GM23338 (cell line): ENCODE data around the gene N4BP2. TPM values are rescaled to one million over a fixed set of nuclear protein-coding genes. Genes with fewer than 3 reads are reported as not detected.

Experiments
- ATAC-seq: fragments of 200-7000 bp; cut with Tn5 transposase; 3 replicates; pipeline ENCODE4 v1.9.1; 2020
- DNase-seq: peaks from one replicate; pipeline ENCODE4 v3.0.0-alpha.2; 2015; ENCODE audit warnings: low spot score
- H2AFZ ChIP-seq: fragments of 200-600 bp; sonication (generic); 2 replicates; pipeline ENCODE4 v1.8.0; 2016; ENCODE audit warnings: antibody characterized with exemption, mild to moderate bottlenecking, moderate library complexity
- H3F3A ChIP-seq: fragments of 200-600 bp; sonication (generic); replicated peaks from 2 replicates; pipeline ENCODE4 v1.8.0; 2017; ENCODE audit warnings: antibody characterized with exemption, mixed run types, low read depth
- H3K27ac ChIP-seq: fragments of 200-600 bp; sonication (generic); 2 replicates; pipeline ENCODE4 v1.6.1; 2016; ENCODE audit warnings: low read depth
- H3K27me3 ChIP-seq: fragments of 200-600 bp; sonication (generic); 2 replicates; pipeline ENCODE4 v1.8.0; 2016; ENCODE audit warnings: mild to moderate bottlenecking, mixed run types, moderate library complexity; ENCODE audit not compliant: insufficient read depth
- H3K36me3 ChIP-seq: fragments of 200-600 bp; sonication (generic); 2 replicates; pipeline ENCODE4 v1.8.0; 2016; ENCODE audit warnings: mild to moderate bottlenecking; ENCODE audit not compliant: insufficient read depth
- H3K4me1 ChIP-seq: fragments of 200-600 bp; sonication (generic); 2 replicates; pipeline ENCODE4 v1.8.0; 2016; ENCODE audit warnings: mild to moderate bottlenecking, moderate library complexity; ENCODE audit not compliant: insufficient read depth
- H3K4me2 ChIP-seq: fragments of 200-600 bp; sonication (generic); 2 replicates; pipeline ENCODE4 v1.7.1; 2017; ENCODE audit warnings: mixed run types
- H3K4me3 ChIP-seq: fragments of 200-600 bp; sonication (generic); 2 replicates; pipeline ENCODE4 v1.6.1; 2016; ENCODE audit warnings: mixed run types
- H3K79me2 ChIP-seq: fragments of 200-600 bp; sonication (generic); replicated peaks from 2 replicates; pipeline ENCODE4 v1.8.0; 2017; ENCODE audit warnings: mild to moderate bottlenecking; ENCODE audit not compliant: insufficient read depth
- H3K9me2 ChIP-seq: fragments of 200-600 bp; sonication (generic); 2 replicates; pipeline ENCODE4 v1.8.0; 2017; ENCODE audit not compliant: insufficient read depth
- H4K20me1 ChIP-seq: fragments of 200-600 bp; sonication (generic); replicated peaks from 2 replicates; pipeline ENCODE4 v1.8.0; 2017; ENCODE audit warnings: mild to moderate bottlenecking; ENCODE audit not compliant: insufficient read depth
- H3K27ac Mint-ChIP-seq: 2 replicates; pipeline ENCODE4 v1.8.0; 2020; ENCODE audit warnings: inconsistent platforms, mild to moderate bottlenecking, moderate library complexity, mixed read lengths
- H3K27me3 Mint-ChIP-seq: 3 replicates; pipeline ENCODE4 v1.8.0; 2022; ENCODE audit warnings: low read depth, mild to moderate bottlenecking, moderate library complexity, mixed read lengths, inconsistent platforms; ENCODE audit not compliant: insufficient read depth, poor library complexity
- H3K36me3 Mint-ChIP-seq: 3 replicates; pipeline ENCODE4 v1.8.0; 2021; ENCODE audit warnings: low read depth, mild to moderate bottlenecking, inconsistent platforms, moderate library complexity, mixed read lengths
- H3K4me1 Mint-ChIP-seq: 3 replicates; pipeline ENCODE4 v1.8.0; 2020; ENCODE audit warnings: mild to moderate bottlenecking, inconsistent platforms, mixed read lengths
- H3K4me3 Mint-ChIP-seq: 3 replicates; pipeline ENCODE4 v1.8.0; 2021; ENCODE audit warnings: moderate library complexity, mild to moderate bottlenecking, inconsistent platforms, mixed read lengths
- H3K9me3 Mint-ChIP-seq: 3 replicates; pipeline ENCODE4 v1.8.0; 2020; ENCODE audit warnings: moderate library complexity, mild to moderate bottlenecking, inconsistent platforms, mixed read lengths
- CREB1 ChIP-seq: fragments of 250-450 bp; sonication (Bioruptor Pico); IDR thresholded peaks from 2 replicates; pipeline ENCODE4 v1.5.0; 2020; ENCODE audit warnings: low read depth, mild to moderate bottlenecking, moderate library complexity
- EZH2 ChIP-seq: fragments of 200-600 bp; sonication (generic); IDR thresholded peaks from one replicate; pipeline ENCODE4 v1.8.0; 2017; ENCODE audit warnings: antibody characterized with exemption, mild to moderate bottlenecking, low read depth; ENCODE audit not compliant: unreplicated experiment
- EZH2phosphoT487 ChIP-seq: fragments of 200-600 bp; sonication (generic); IDR thresholded peaks from one replicate; pipeline ENCODE4 v1.8.1; 2018; ENCODE audit warnings: antibody characterized with exemption; ENCODE audit not compliant: unreplicated experiment
- JUNB ChIP-seq: IDR thresholded peaks from one replicate; pipeline ENCODE4 v1.6.1; 2016; ENCODE audit warnings: antibody characterized with exemption; ENCODE audit not compliant: unreplicated experiment
- NANOG ChIP-seq: IDR thresholded peaks from 2 replicates; pipeline ENCODE4 v1.6.1; 2016; ENCODE audit warnings: antibody characterized with exemption, borderline replicate concordance
- POLR2AphosphoS5 ChIP-seq: IDR thresholded peaks from 2 replicates; pipeline ENCODE4 v1.6.1; 2016; ENCODE audit warnings: antibody characterized with exemption, low read depth
- STAT1 ChIP-seq: IDR thresholded peaks from one replicate; pipeline ENCODE4 v1.6.1; 2016; ENCODE audit warnings: antibody characterized with exemption; ENCODE audit not compliant: unreplicated experiment
- ZNF114 ChIP-seq: fragments of 250-450 bp; sonication (Bioruptor Pico); IDR thresholded peaks from 2 replicates; pipeline ENCODE4 v1.5.0; 2020; ENCODE audit warnings: mild to moderate bottlenecking, moderate library complexity
- ZNF331 ChIP-seq: fragments of 250-450 bp; sonication (Bioruptor Pico); IDR thresholded peaks from 2 replicates; pipeline ENCODE4 v1.5.0; 2020; ENCODE audit warnings: low read depth, mild to moderate bottlenecking, moderate library complexity
- polyA plus RNA-seq: library from polyadenylated mRNA; unstranded; fragments of >200 nt; fragmentation: Nextera tagmentation; extraction: Ambion mirVana; gene quantifications from 2 replicates; pipeline ENCODE4 v1.2.1, GENCODE V29; 2016
- total RNA-seq: library from RNA; depleted of rRNA; stranded (reverse); fragments of >200 nt; shearing (Covaris generic); gene quantifications from 2 replicates; pipeline ENCODE4 v1.2.3, GENCODE V29; 2014
- TF ChIP-seq, protein P1 (sequence below): IDR thresholded peaks from one replicate; pipeline ENCODE4 v1.6.1; 2018; ENCODE audit warnings: antibody characterized with exemption; ENCODE audit not compliant: unreplicated experiment
- TF ChIP-seq, protein P2 (sequence below): fragments of 250-450 bp; sonication (Bioruptor Pico); IDR thresholded peaks from 2 replicates; pipeline ENCODE4 v1.5.0; 2020; ENCODE audit warnings: mild to moderate bottlenecking, moderate library complexity
- TF ChIP-seq, protein P3 (sequence below): IDR thresholded peaks from 2 replicates; pipeline ENCODE4 v1.6.1; 2016; ENCODE audit warnings: antibody characterized with exemption

The N4BP2 gene
- total and polyA plus RNA-seq, 2 experiments from 2014 or later = 25.6 to 46.3 TPM

DNA sequence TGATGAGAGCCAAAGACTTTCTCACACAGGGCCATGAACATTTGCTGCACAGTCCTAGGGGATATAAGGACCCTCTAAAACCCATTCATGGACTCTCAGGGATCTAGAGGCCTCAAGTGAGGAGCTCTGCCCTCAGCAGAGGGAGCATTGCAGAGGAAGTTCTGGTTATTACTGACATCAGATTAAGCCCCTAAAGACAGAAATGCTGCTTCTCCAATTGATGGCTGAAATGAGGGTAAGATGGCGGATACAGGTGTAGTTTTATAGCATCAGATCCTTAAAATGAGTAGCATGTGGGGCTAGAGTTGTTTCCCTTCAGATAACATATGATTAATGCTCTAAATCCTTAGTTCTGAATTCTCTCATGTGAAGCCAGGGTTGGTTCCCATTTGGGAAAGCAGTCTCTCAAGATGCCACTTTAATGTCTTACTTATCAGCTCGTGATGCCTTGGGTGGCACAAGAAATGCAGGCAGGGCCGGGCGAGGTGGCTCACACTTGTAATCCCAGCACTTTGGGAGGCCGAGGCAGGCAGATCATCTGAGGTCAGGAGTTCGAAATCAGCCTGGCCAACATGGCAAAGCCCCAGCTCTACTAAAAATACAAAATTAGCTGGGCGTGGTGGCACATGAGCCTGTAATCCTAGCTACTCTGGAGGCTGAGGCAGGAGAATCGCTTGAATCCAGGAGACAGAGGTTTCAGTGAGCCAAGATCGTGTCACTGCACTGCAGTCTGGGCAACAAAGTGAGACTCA, 148.0 kb downstream of the N4BP2 start:
- Histone ChIP-seq H3K4me2 (no peak overlapping the region), H3K36me3 (no peaks in the 10 kb centered on the region), H2AFZ (no peak overlapping the region), H3F3A (no peaks in the 10 kb centered on the region), H3K9me2 (no peaks in the 10 kb centered on the region), H3K27ac (no peak overlapping the region), H3K4me1 (peaks cover 12% of the 10 kb centered on the region), H3K27me3 (no peaks in the 10 kb centered on the region), H3K4me3 (no peak overlapping the region), H4K20me1 (no peaks in the 10 kb centered on the region), H3K79me2 (no peaks in the 10 kb centered on the region)
- no peak for ATAC-seq
- no peaks in the 10 kb centered on the region for H3K9me3 Mint-ChIP-seq
- no peak overlapping the region for H3K27ac Mint-ChIP-seq
- TF ChIP-seq STAT1 = no peak
- no peak for TF ChIP-seq ZNF114 (CRISPR knock-in tag)
- no peak for TF ChIP-seq POLR2AphosphoS5
- TF ChIP-seq, protein P1, sequence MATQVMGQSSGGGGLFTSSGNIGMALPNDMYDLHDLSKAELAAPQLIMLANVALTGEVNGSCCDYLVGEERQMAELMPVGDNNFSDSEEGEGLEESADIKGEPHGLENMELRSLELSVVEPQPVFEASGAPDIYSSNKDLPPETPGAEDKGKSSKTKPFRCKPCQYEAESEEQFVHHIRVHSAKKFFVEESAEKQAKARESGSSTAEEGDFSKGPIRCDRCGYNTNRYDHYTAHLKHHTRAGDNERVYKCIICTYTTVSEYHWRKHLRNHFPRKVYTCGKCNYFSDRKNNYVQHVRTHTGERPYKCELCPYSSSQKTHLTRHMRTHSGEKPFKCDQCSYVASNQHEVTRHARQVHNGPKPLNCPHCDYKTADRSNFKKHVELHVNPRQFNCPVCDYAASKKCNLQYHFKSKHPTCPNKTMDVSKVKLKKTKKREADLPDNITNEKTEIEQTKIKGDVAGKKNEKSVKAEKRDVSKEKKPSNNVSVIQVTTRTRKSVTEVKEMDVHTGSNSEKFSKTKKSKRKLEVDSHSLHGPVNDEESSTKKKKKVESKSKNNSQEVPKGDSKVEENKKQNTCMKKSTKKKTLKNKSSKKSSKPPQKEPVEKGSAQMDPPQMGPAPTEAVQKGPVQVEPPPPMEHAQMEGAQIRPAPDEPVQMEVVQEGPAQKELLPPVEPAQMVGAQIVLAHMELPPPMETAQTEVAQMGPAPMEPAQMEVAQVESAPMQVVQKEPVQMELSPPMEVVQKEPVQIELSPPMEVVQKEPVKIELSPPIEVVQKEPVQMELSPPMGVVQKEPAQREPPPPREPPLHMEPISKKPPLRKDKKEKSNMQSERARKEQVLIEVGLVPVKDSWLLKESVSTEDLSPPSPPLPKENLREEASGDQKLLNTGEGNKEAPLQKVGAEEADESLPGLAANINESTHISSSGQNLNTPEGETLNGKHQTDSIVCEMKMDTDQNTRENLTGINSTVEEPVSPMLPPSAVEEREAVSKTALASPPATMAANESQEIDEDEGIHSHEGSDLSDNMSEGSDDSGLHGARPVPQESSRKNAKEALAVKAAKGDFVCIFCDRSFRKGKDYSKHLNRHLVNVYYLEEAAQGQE = no peak
- TF ChIP-seq, protein P2, sequence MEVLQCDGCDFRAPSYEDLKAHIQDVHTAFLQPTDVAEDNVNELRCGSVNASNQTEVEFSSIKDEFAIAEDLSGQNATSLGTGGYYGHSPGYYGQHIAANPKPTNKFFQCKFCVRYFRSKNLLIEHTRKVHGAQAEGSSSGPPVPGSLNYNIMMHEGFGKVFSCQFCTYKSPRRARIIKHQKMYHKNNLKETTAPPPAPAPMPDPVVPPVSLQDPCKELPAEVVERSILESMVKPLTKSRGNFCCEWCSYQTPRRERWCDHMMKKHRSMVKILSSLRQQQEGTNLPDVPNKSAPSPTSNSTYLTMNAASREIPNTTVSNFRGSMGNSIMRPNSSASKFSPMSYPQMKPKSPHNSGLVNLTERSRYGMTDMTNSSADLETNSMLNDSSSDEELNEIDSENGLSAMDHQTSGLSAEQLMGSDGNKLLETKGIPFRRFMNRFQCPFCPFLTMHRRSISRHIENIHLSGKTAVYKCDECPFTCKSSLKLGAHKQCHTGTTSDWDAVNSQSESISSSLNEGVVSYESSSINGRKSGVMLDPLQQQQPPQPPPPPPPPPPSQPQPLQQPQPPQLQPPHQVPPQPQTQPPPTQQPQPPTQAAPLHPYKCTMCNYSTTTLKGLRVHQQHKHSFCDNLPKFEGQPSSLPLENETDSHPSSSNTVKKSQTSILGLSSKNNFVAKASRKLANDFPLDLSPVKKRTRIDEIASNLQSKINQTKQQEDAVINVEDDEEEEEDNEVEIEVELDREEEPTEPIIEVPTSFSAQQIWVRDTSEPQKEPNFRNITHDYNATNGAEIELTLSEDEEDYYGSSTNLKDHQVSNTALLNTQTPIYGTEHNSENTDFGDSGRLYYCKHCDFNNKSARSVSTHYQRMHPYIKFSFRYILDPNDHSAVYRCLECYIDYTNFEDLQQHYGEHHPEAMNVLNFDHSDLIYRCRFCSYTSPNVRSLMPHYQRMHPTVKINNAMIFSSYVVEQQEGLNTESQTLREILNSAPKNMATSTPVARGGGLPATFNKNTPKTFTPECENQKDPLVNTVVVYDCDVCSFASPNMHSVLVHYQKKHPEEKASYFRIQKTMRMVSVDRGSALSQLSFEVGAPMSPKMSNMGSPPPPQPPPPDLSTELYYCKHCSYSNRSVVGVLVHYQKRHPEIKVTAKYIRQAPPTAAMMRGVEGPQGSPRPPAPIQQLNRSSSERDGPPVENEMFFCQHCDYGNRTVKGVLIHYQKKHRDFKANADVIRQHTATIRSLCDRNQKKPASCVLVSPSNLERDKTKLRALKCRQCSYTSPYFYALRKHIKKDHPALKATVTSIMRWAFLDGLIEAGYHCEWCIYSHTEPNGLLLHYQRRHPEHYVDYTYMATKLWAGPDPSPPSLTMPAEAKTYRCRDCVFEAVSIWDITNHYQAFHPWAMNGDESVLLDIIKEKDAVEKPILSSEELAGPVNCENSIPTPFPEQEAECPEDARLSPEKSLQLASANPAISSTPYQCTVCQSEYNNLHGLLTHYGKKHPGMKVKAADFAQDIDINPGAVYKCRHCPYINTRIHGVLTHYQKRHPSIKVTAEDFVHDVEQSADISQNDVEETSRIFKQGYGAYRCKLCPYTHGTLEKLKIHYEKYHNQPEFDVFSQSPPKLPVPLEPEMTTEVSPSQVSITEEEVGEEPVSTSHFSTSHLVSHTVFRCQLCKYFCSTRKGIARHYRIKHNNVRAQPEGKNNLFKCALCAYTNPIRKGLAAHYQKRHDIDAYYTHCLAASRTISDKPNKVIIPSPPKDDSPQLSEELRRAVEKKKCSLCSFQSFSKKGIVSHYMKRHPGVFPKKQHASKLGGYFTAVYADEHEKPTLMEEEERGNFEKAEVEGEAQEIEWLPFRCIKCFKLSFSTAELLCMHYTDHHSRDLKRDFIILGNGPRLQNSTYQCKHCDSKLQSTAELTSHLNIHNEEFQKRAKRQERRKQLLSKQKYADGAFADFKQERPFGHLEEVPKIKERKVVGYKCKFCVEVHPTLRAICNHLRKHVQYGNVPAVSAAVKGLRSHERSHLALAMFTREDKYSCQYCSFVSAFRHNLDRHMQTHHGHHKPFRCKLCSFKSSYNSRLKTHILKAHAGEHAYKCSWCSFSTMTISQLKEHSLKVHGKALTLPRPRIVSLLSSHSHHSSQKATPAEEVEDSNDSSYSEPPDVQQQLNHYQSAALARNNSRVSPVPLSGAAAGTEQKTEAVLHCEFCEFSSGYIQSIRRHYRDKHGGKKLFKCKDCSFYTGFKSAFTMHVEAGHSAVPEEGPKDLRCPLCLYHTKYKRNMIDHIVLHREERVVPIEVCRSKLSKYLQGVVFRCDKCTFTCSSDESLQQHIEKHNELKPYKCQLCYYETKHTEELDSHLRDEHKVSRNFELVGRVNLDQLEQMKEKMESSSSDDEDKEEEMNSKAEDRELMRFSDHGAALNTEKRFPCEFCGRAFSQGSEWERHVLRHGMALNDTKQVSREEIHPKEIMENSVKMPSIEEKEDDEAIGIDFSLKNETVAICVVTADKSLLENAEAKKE (CRISPR knock-in tag) = no peak
- no peak for TF ChIP-seq EZH2phosphoT487
- no peak for TF ChIP-seq CREB1 (CRISPR knock-in tag)
- no peak for TF ChIP-seq EZH2
- no peak for TF ChIP-seq JUNB
- TF ChIP-seq, protein P3, sequence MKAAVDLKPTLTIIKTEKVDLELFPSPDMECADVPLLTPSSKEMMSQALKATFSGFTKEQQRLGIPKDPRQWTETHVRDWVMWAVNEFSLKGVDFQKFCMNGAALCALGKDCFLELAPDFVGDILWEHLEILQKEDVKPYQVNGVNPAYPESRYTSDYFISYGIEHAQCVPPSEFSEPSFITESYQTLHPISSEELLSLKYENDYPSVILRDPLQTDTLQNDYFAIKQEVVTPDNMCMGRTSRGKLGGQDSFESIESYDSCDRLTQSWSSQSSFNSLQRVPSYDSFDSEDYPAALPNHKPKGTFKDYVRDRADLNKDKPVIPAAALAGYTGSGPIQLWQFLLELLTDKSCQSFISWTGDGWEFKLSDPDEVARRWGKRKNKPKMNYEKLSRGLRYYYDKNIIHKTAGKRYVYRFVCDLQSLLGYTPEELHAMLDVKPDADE = no peak
- no peak for TF ChIP-seq ZNF331
- TF ChIP-seq NANOG = no peak
- peaks cover 24% of the 10 kb centered on the region for H3K4me1 Mint-ChIP-seq
- no peak overlapping the region for H3K4me3 Mint-ChIP-seq
- peaks cover 2% of the 10 kb centered on the region for H3K27me3 Mint-ChIP-seq
- H3K36me3 Mint-ChIP-seq = no peaks in the 10 kb centered on the region
- no peak for DNase-seq
